Breast epithelium (tissue), 4 donors: ENCODE results near the gene SORBS1. TPM values are rescaled to one million over a fixed set of nuclear protein-coding genes. Genes with fewer than 3 reads are reported as not detected.

Source experiments
- DNase-seq, 2 donors: peaks; one replicate each; pipeline ENCODE4 v3.0.0-alpha.2; 2019; ENCODE audit warnings: low spot score in 2 of 2
- H3K27ac ChIP-seq, 2 donors: fragments of 200-600 bp; sonication (generic) in 1 of 2; one replicate each; pipeline ENCODE4 v1.5.1; 2016 to 2019; ENCODE audit warnings: mild to moderate bottlenecking in 1 of 2
- H3K27me3 ChIP-seq, 2 donors: fragments of 200-600 bp; sonication (generic) in 1 of 2; one replicate each; pipeline versions ENCODE4 v1.5.1 to v1.6.0; 2017 to 2019; ENCODE audit warnings: control low read depth in 1 of 2, mild to moderate bottlenecking in 1 of 2
- H3K36me3 ChIP-seq: fragments of 200-600 bp; one replicate; pipeline ENCODE4 v1.5.1; 2019
- H3K4me1 ChIP-seq, 2 donors: fragments of 200-600 bp; sonication (generic); one replicate each; pipeline ENCODE4 v1.5.1; 2016 to 2019; ENCODE audit warnings: control low read depth in 1 of 2
- H3K4me3 ChIP-seq, 3 donors: fragments of 200-600 bp; sonication (generic); 1 replicate in 2 of 3; 2 replicates in 1 of 3; pipeline ENCODE4 v1.5.1; 2016 to 2019; ENCODE audit warnings: mild to moderate bottlenecking in 3 of 3, moderate library complexity in 2 of 3
- H3K9me3 ChIP-seq, 2 donors: fragments of 200-600 bp; sonication (generic) in 1 of 2; one replicate each; pipeline ENCODE4 v1.5.1; 2016 to 2019; ENCODE audit warnings: control low read depth in 1 of 2
- POLR2A ChIP-seq: fragments of 450-650 bp; IDR thresholded peaks from one replicate; pipeline ENCODE4 v1.6.1; 2016; ENCODE audit warnings: antibody characterized with exemption, mild to moderate bottlenecking, moderate library complexity
- POLR2AphosphoS5 ChIP-seq, 3 donors: sonication (generic); formaldehyde crosslinking; IDR thresholded peaks; one replicate each; pipeline ENCODE4 v1.6.1; 2017; ENCODE audit warnings: antibody characterized with exemption in 3 of 3
- intact Hi-C: fragments of 100-400 bp; cut with DNase I; formaldehyde crosslinking; loops from one replicate; pipeline ENCODE4 v1.15.1; 2023; ENCODE audit warnings: low total_unique reads
- total RNA-seq, 3 donors: library from RNA; depleted of rRNA; stranded (reverse); fragments of >200 nt; gene quantifications; one replicate each; pipeline ENCODE4 v1.1.0, GENCODE V29; 2016
- TF ChIP-seq, protein P1 (sequence below), 3 donors: fragments of 450-650 bp; IDR thresholded peaks; one replicate each; pipeline ENCODE4 v1.5.1; 2016 to 2017; ENCODE audit warnings: antibody characterized with exemption in 3 of 3, mild to moderate bottlenecking in 3 of 3, moderate library complexity in 3 of 3

The SORBS1 gene
- total RNA-seq, 3 donors from 2014 or later = 156 to 455 (median 200) TPM

DNA sequence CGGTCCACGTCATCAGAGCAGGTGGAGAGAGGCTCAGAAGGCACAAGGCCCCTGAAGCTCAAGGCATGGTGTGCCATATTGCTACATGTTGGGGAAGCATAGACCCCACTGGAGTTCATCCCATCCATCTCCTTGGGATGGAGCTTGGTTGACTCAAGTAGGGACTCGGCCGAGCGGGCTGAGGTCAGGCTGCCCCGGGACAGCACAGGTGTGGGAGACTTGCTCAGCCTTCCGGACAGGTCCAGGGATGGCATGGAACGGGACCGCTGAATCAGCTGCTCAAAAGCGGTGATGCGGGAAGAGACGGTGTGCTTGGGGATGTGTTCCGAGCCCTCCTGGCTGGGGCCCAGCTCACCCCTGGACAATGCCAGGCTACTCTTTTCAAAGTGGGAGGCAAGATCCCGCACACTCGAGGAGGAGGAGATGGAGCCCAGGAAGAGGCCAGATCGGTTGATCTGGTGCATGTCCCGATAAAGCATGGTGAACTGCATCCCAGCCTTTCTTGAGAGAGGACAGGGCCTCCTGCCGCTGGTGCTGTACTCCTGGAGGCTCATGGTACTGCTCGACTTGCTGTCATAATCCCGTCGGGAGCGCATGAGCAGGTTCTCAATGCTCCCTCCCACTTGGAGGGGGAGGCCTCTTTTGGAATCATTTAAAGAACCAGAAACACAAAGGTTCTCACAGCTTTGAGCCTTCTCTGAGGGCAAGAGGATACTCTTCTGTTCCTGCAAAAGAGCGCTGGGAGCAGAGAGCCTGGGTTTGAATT lies 204.8 kb downstream of the SORBS1 start:
- no peak overlapping the region for H3K27ac ChIP-seq
- no peak for TF ChIP-seq POLR2AphosphoS5 (IDR thresholded peaks at IDR 0.05)
- no peak for TF ChIP-seq POLR2A
- TF ChIP-seq, protein P1, sequence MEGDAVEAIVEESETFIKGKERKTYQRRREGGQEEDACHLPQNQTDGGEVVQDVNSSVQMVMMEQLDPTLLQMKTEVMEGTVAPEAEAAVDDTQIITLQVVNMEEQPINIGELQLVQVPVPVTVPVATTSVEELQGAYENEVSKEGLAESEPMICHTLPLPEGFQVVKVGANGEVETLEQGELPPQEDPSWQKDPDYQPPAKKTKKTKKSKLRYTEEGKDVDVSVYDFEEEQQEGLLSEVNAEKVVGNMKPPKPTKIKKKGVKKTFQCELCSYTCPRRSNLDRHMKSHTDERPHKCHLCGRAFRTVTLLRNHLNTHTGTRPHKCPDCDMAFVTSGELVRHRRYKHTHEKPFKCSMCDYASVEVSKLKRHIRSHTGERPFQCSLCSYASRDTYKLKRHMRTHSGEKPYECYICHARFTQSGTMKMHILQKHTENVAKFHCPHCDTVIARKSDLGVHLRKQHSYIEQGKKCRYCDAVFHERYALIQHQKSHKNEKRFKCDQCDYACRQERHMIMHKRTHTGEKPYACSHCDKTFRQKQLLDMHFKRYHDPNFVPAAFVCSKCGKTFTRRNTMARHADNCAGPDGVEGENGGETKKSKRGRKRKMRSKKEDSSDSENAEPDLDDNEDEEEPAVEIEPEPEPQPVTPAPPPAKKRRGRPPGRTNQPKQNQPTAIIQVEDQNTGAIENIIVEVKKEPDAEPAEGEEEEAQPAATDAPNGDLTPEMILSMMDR (IDR thresholded peaks at IDR 0.05) = no peak
- no peak overlapping the region for H3K4me3 ChIP-seq
- no peaks in the 10 kb centered on the region for H3K27me3 ChIP-seq
- H3K36me3 ChIP-seq = no peaks in the 10 kb centered on the region
- no peaks in the 10 kb centered on the region for H3K9me3 ChIP-seq
- DNase-seq = no peak
- intact Hi-C loops = no loop called here
- H3K4me1 ChIP-seq = peaks cover 0 to 4% of the 10 kb centered on the region in 2 donors

DNA sequence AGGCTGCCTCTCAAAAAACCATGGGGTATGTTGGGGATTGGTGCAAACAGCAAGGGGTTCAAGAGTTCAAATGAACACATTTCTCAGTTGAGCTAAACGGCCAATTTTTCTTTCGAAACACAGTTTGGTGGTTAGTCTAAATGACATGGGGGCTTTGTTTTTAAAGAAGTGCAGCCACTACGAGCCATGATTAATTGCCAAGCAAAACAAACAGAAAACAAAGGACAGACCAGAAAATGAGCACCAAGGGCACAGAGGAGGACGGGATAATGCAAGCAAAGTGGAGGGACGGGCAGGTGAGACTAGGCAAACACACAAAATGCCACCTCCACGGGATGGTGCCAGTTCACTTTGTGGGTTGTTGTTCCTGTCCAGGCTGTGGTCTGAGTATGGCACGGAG lies 205.9 kb downstream of the SORBS1 start:
- H3K4me1 ChIP-seq = peaks cover 7 to 12% of the 10 kb centered on the region in 2 donors
- TF ChIP-seq POLR2AphosphoS5 (IDR thresholded peaks at IDR 0.05) = no peak
- TF ChIP-seq, protein P1 (IDR thresholded peaks at IDR 0.05) = no peak
- TF ChIP-seq POLR2A = no peak
- DNase-seq = no peak
- no peaks in the 10 kb centered on the region for H3K36me3 ChIP-seq
- no peaks in the 10 kb centered on the region for H3K9me3 ChIP-seq
- peak overlapping the region in 1 of 2 donors; percentile 30 for H3K27ac ChIP-seq
- H3K4me3 ChIP-seq = no peak overlapping the region
- intact Hi-C loops = no loop called here
- no peaks in the 10 kb centered on the region for H3K27me3 ChIP-seq

DNA sequence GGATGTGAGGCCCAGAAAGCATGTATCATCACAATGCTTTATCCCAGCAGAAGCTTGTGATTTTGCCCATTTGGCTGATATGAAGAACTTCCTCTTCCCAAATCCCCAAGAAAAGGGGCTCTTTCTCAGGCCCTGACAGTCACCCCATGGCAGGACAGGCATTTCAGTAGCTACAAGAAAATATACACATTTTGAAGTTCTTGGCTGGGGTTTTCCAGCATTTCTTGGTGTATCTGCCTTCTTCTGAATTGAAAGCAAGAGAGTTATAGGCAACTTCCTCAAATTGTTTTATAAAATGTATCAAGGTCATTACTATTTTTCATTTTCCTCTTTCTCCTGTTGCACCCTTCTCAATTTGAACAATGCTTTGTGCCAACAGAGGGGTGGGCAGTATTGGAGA lies 207.1 kb downstream of the SORBS1 start:
- intact Hi-C loops = no loop called here
- Histone ChIP-seq H3K27ac (no peak overlapping the region), H3K4me1 (peaks cover 7 to 12% of the 10 kb centered on the region in 2 donors), H3K4me3 (no peak overlapping the region), H3K9me3 (no peaks in the 10 kb centered on the region), H3K36me3 (no peaks in the 10 kb centered on the region), H3K27me3 (no peaks in the 10 kb centered on the region)
- no peak for TF ChIP-seq POLR2AphosphoS5 (IDR thresholded peaks at IDR 0.05)
- TF ChIP-seq, protein P1 (IDR thresholded peaks at IDR 0.05) = no peak
- no peak for DNase-seq

DNA sequence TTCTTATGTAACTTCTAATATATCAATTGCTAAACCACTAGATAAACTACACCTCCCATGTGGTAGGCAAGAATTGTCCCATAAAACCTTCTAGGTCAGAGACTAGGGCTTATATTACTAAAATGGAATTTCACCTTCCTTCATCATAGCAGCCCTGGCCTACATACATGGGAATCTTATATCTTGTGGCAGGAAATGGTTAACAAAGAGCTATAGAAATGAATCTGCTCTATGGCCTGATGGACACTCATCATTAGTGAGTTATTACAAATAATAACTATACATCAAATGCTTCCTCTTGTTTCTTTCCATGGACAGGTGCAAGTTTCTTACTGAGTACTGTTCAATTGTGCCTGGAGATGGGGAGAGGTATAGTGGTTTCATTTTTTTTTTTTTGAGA lies 208.0 kb downstream of the SORBS1 start:
- intact Hi-C loops = no loop called here
- peaks cover 7 to 12% of the 10 kb centered on the region in 2 donors for H3K4me1 ChIP-seq

DNA sequence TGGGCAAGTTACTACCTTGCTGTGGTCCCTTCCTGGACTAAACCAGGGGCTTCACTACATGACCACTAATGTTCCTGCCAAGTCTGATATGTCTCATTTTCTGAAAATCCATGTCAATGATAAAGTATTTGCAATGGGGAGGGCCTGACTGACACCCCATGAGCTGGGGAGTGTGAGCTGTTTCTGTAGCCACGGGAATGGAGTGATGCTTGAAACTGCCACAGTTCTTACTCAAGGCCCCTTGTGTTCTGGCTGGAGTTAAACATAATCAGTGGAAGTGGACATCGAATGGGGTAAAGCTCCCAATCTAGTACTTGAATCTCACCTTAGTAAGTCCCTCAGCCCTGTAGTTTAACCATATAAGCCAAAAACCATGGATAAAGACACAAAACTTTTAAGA lies 208.5 kb downstream of the SORBS1 start:
- H3K36me3 ChIP-seq = no peaks in the 10 kb centered on the region
- no peak for DNase-seq

More for the DNA sequence above, 208.0 kb downstream of the SORBS1 start:
- TF ChIP-seq, protein P1 (IDR thresholded peaks at IDR 0.05) = no peak
- TF ChIP-seq POLR2AphosphoS5 (IDR thresholded peaks at IDR 0.05) = no peak
- no peak for TF ChIP-seq POLR2A
- Histone ChIP-seq H3K4me3 (no peak overlapping the region), H3K27me3 (no peaks in the 10 kb centered on the region), H3K9me3 (no peaks in the 10 kb centered on the region), H3K36me3 (no peaks in the 10 kb centered on the region), H3K27ac (peak overlapping the region in 1 of 2 donors; percentile 34)
- DNase-seq = no peak

More for the DNA sequence above, 208.5 kb downstream of the SORBS1 start:
- no peak overlapping the region for H3K4me3 ChIP-seq
- intact Hi-C loops = no loop called here
- no peaks in the 10 kb centered on the region for H3K27me3 ChIP-seq
- peaks cover 7 to 12% of the 10 kb centered on the region in 2 donors for H3K4me1 ChIP-seq
- TF ChIP-seq, protein P1 (IDR thresholded peaks at IDR 0.05) = no peak
- TF ChIP-seq POLR2A (no peak), POLR2AphosphoS5 (IDR thresholded peaks at IDR 0.05) (no peak)
- H3K9me3 ChIP-seq = no peaks in the 10 kb centered on the region
- H3K27ac ChIP-seq = peak overlapping the region; percentile 34 to 43
